Activated naive CD4-positive, alpha-beta T cell treated with anti-CD3 and anti-CD28 coated beads, Interleukin-2, amount 50 U/mL, for 72 hours (primary cell): ENCODE measurements around the gene TIMP4. TPM values are rescaled to one million over a fixed set of nuclear protein-coding genes. Genes with fewer than 3 reads are reported as not detected.

Experiments used
- ATAC-seq, 2 donors: fragments of 150-1000 bp; cut with Tn5 transposase; 2 replicates each; pipeline ENCODE4 v1.10.0; 2021; ENCODE audit warnings: mild to moderate bottlenecking in 2 of 2, moderate library complexity in 2 of 2
- DNase-seq, 2 donors: peaks; one replicate each; pipeline ENCODE4 v3.0.0; 2021 to 2022; ENCODE audit warnings: low spot score in 2 of 2
- H3K27ac Mint-ChIP-seq, 2 donors: one replicate each; pipeline ENCODE4 v1.8.0; 2022; ENCODE audit warnings: mild to moderate bottlenecking in 2 of 2, mixed read lengths in 2 of 2
- H3K36me3 Mint-ChIP-seq, 2 donors: one replicate each; pipeline ENCODE4 v1.8.0; 2022; ENCODE audit warnings: mixed read lengths in 2 of 2
- H3K9me3 Mint-ChIP-seq, 2 donors: one replicate each; pipeline ENCODE4 v1.8.0; 2022; ENCODE audit warnings: mixed read lengths in 2 of 2
- total RNA-seq, 2 donors: library from RNA; stranded (reverse); gene quantifications; one replicate each; pipeline ENCODE4 v1.2.3, GENCODE V29; 2022

The TIMP4 gene
- not detected for total RNA-seq

GRCh38 chr3:12158387-12159226, at the start of gene TIMP4:
TSS of gene TIMP4 (minus strand) at chr3:12158912. CDS start at chr3:12158840, 72 bp downstream.
- ATAC-seq (peak in 1 of 2 donors; percentile 28), DNase-seq (no peak)
- Mint-ChIP-seq H3K27ac (no peak within 1 kb of the TSS), H3K36me3 (no peaks in the 10 kb centered on the region), H3K9me3 (no peaks in the 10 kb centered on the region)

GRCh38 chr3:12205171-12205570, 46.5 kb upstream of the TIMP4 start:
- no peak for ATAC-seq
- Mint-ChIP-seq H3K9me3 (no peaks in the 10 kb centered on the region), H3K36me3 (no peaks in the 10 kb centered on the region), H3K27ac (no peak overlapping the region)
- DNase-seq, result no peak

GRCh38 chr3:12201813-12202212, 43.1 kb upstream of the TIMP4 start:
- no peaks in the 10 kb centered on the region for H3K36me3 Mint-ChIP-seq
- ATAC-seq, result no peak
- H3K9me3 Mint-ChIP-seq, result no peaks in the 10 kb centered on the region
- DNase-seq, result no peak
- no peak overlapping the region for H3K27ac Mint-ChIP-seq

GRCh38 chr3:12198301-12198700, 39.6 kb upstream of the TIMP4 start:
- H3K9me3 Mint-ChIP-seq, result no peaks in the 10 kb centered on the region
- no peak for ATAC-seq

GRCh38 chr3:12197475-12197874, 38.8 kb upstream of the TIMP4 start:
- no peak for DNase-seq
- no peaks in the 10 kb centered on the region for H3K9me3 Mint-ChIP-seq
- ATAC-seq, result peak; percentile 75 to 77

More at GRCh38 chr3:12198301-12198700, 39.6 kb upstream of the TIMP4 start:
- Mint-ChIP-seq H3K36me3 (no peaks in the 10 kb centered on the region), H3K27ac (no peak overlapping the region)
- DNase-seq, result no peak

GRCh38 chr3:12196684-12197083, 38.0 kb upstream of the TIMP4 start:
- Mint-ChIP-seq H3K36me3 (no peaks in the 10 kb centered on the region), H3K9me3 (no peaks in the 10 kb centered on the region)

More at GRCh38 chr3:12197475-12197874, 38.8 kb upstream of the TIMP4 start:
- Mint-ChIP-seq H3K27ac (peak overlapping the region; percentile 45 to 79), H3K36me3 (no peaks in the 10 kb centered on the region)

GRCh38 chr3:12195231-12195630, 36.5 kb upstream of the TIMP4 start:
- Mint-ChIP-seq H3K27ac (peak overlapping the region in 1 of 2 donors; percentile 87), H3K9me3 (peaks cover 0 to 3% of the 10 kb centered on the region in 2 donors), H3K36me3 (peaks cover 0 to 4% of the 10 kb centered on the region in 2 donors)
- ATAC-seq, result peak in 1 of 2 donors; percentile 28
- no peak for DNase-seq

More at GRCh38 chr3:12196684-12197083, 38.0 kb upstream of the TIMP4 start:
- H3K27ac Mint-ChIP-seq, result no peak overlapping the region
- ATAC-seq (no peak), DNase-seq (no peak)

GRCh38 chr3:12194669-12195161, 36.0 kb upstream of the TIMP4 start:
- peak overlapping the region in 1 of 2 donors; percentile 87 for H3K27ac Mint-ChIP-seq
- peak in 1 of 2 donors; percentile 40 for ATAC-seq
- no peak for DNase-seq
- H3K9me3 Mint-ChIP-seq, result peaks cover 0 to 3% of the 10 kb centered on the region in 2 donors
- H3K36me3 Mint-ChIP-seq, result peaks cover 0 to 6% of the 10 kb centered on the region in 2 donors

- DNase-seq (no peak), ATAC-seq (peak; percentile 8 to 61)
- H3K36me3 Mint-ChIP-seq, result peaks cover 0 to 6% of the 10 kb centered on the region in 2 donors
- peaks cover 0 to 3% of the 10 kb centered on the region in 2 donors for H3K9me3 Mint-ChIP-seq
- peak overlapping the region; percentile 87 to 95 for H3K27ac Mint-ChIP-seq
Measured at GRCh38 chr3:12194209-12194608, 35.5 kb upstream of the TIMP4 start.

- peak in 1 of 2 donors; percentile 39 for DNase-seq
- Mint-ChIP-seq H3K9me3 (peaks cover 0 to 3% of the 10 kb centered on the region in 2 donors), H3K36me3 (peaks cover 0 to 6% of the 10 kb centered on the region in 2 donors), H3K27ac (peak overlapping the region; percentile 87 to 95)
- ATAC-seq, result peak; percentile 73 to 81
Measured at GRCh38 chr3:12193485-12194165, 34.9 kb upstream of the TIMP4 start.

GRCh38 chr3:12192655-12193484, 34.2 kb upstream of the TIMP4 start:
- Mint-ChIP-seq H3K36me3 (peaks cover 0 to 6% of the 10 kb centered on the region in 2 donors), H3K27ac (peak overlapping the region in 1 of 2 donors; percentile 38), H3K9me3 (peaks cover 0 to 3% of the 10 kb centered on the region in 2 donors)
- DNase-seq (no peak), ATAC-seq (no peak)

GRCh38 chr3:12192173-12192572, 33.5 kb upstream of the TIMP4 start:
- no peak for ATAC-seq
- Mint-ChIP-seq H3K27ac (peak overlapping the region in 1 of 2 donors; percentile 38), H3K9me3 (peaks cover 0 to 3% of the 10 kb centered on the region in 2 donors), H3K36me3 (peaks cover 0 to 6% of the 10 kb centered on the region in 2 donors)
- no peak for DNase-seq

- Mint-ChIP-seq H3K27ac (no peak overlapping the region), H3K9me3 (peaks cover 0 to 3% of the 10 kb centered on the region in 2 donors), H3K36me3 (peaks cover 0 to 6% of the 10 kb centered on the region in 2 donors)
- no peak for DNase-seq
- ATAC-seq, result no peak
Measured at GRCh38 chr3:12191559-12191958, 32.8 kb upstream of the TIMP4 start.

- no peak for ATAC-seq
- Mint-ChIP-seq H3K9me3 (peaks cover 0 to 3% of the 10 kb centered on the region in 2 donors), H3K36me3 (peaks cover 0 to 6% of the 10 kb centered on the region in 2 donors), H3K27ac (no peak overlapping the region)
- no peak for DNase-seq
Measured at GRCh38 chr3:12190832-12191231, 32.1 kb upstream of the TIMP4 start.

GRCh38 chr3:12190221-12190807, 31.6 kb upstream of the TIMP4 start:
- ATAC-seq, result no peak

More at GRCh38 chr3:12190221-12190807, 31.6 kb upstream of the TIMP4 start:
- Mint-ChIP-seq H3K9me3 (peaks cover 0 to 3% of the 10 kb centered on the region in 2 donors), H3K36me3 (peaks cover 0 to 6% of the 10 kb centered on the region in 2 donors), H3K27ac (no peak overlapping the region)
- DNase-seq, result no peak
